NCI-H2227 (cell line): Measurements from ENCODE around the gene PPARA.
A peak's percentile ranks its signal among the peaks of the same experiment; 100 is the strongest.
"Not testable (repeated sequence)": the region's sequence is repeated elsewhere in the genome, so short reads cannot be mapped to it uniquely, and the experiment has no call there.

Source experiments
- DNase-seq: peaks from one replicate; lab custom pipeline; 2025; ENCODE audit not compliant: unreplicated experiment; lab: John Stamatoyannopoulos, UW

The PPARA gene

GRCh38 chr22:46165977-46166376 lies 15.7 kb downstream of the PPARA start:
- DNase-seq = no peak

GRCh38 chr22:46169628-46170027 lies 19.3 kb downstream of the PPARA start:
- no peak for DNase-seq

GRCh38 chr22:46171940-46172339 lies 21.6 kb downstream of the PPARA start:
- DNase-seq = no peak

- DNase-seq = no peak
These were observed 22.3 kb downstream of the PPARA start for GRCh38 chr22:46172522-46173110.

GRCh38 chr22:46173152-46173551 lies 22.8 kb downstream of the PPARA start:
- no peak for DNase-seq

GRCh38 chr22:46175631-46176030 lies 25.3 kb downstream of the PPARA start:
- no peak for DNase-seq

GRCh38 chr22:46176508-46177003 lies 26.2 kb downstream of the PPARA start:
- DNase-seq = no peak

- no peak for DNase-seq
These were observed 28.6 kb downstream of the PPARA start for GRCh38 chr22:46178755-46179505.

- DNase-seq = no peak
These were observed 29.4 kb downstream of the PPARA start for GRCh38 chr22:46179748-46180147.

GRCh38 chr22:46180370-46181137 lies 30.2 kb downstream of the PPARA start:
- peak; percentile 20 for DNase-seq

GRCh38 chr22:46183733-46184132 lies 33.4 kb downstream of the PPARA start:
- no peak for DNase-seq

GRCh38 chr22:46185283-46185682 lies 35.0 kb downstream of the PPARA start:
- no peak for DNase-seq

GRCh38 chr22:46187862-46188261 lies 37.5 kb downstream of the PPARA start:
- no peak for DNase-seq

GRCh38 chr22:46192210-46192993 lies 42.1 kb downstream of the PPARA start:
- no peak for DNase-seq

GRCh38 chr22:46193898-46194310 lies 43.6 kb downstream of the PPARA start:
- no peak for DNase-seq

- DNase-seq = no peak
These were observed 45.3 kb downstream of the PPARA start for GRCh38 chr22:46195487-46196165.

GRCh38 chr22:46196278-46196677 lies 46.0 kb downstream of the PPARA start:
- DNase-seq = no peak

GRCh38 chr22:46198274-46198673 lies 47.9 kb downstream of the PPARA start:
- DNase-seq = no peak

GRCh38 chr22:46198806-46199205 lies 48.5 kb downstream of the PPARA start:
- DNase-seq = not testable (repeated sequence)

- no peak for DNase-seq
These were observed 50.9 kb downstream of the PPARA start for GRCh38 chr22:46201059-46201757.
